H9 (cell line): Measurements from ENCODE around the gene EDIL3. TPM values are rescaled to one million over a fixed set of nuclear protein-coding genes. Genes with fewer than 3 reads are reported as not detected.

Experiments
- DNase-seq: peaks from one replicate; pipeline ENCODE4 v3.0.0-alpha.2; 2017
- H2AFZ ChIP-seq: one replicate; pipeline ENCODE4 v1.6.1; 2013; ENCODE audit warnings: mild to moderate bottlenecking, low read length, control low read depth, moderate library complexity
- H2AK5ac ChIP-seq: 2 replicates; pipeline ENCODE4 v1.6.1; 2013; ENCODE audit warnings: low read length, control low read depth, mixed read lengths; ENCODE audit not compliant: insufficient read length
- H2BK120ac ChIP-seq: one replicate; pipeline ENCODE4 v1.6.1; 2013; ENCODE audit warnings: low read depth, mild to moderate bottlenecking, low read length, control low read depth, inconsistent platforms; ENCODE audit not compliant: poor library complexity, severe bottlenecking
- H2BK12ac ChIP-seq: 2 replicates; pipeline ENCODE4 v1.6.1; 2013; ENCODE audit warnings: low read length, control low read depth, mixed read lengths, low read depth; ENCODE audit not compliant: insufficient read length
- H2BK15ac ChIP-seq: 2 replicates; pipeline ENCODE4 v1.6.1; 2013; ENCODE audit warnings: low read depth, low read length, control low read depth
- H2BK20ac ChIP-seq: one replicate; pipeline ENCODE4 v1.6.1; 2013; ENCODE audit warnings: low read depth, mild to moderate bottlenecking, low read length, control low read depth, inconsistent platforms; ENCODE audit not compliant: poor library complexity, severe bottlenecking
- H2BK5ac ChIP-seq: 2 replicates; pipeline ENCODE4 v1.6.1; 2013; ENCODE audit warnings: low read length, control low read depth, mixed read lengths; ENCODE audit not compliant: insufficient read length
- H3K14ac ChIP-seq: 2 replicates; pipeline ENCODE4 v1.6.1; 2013; ENCODE audit warnings: low read length, control low read depth; ENCODE audit not compliant: insufficient read depth
- H3K18ac ChIP-seq: 2 replicates; pipeline ENCODE4 v1.6.1; 2013; ENCODE audit warnings: low read depth, mild to moderate bottlenecking, mixed read lengths, low read length, control low read depth; ENCODE audit not compliant: insufficient read length
- H3K23ac ChIP-seq: 2 replicates; pipeline ENCODE4 v1.6.1; 2013; ENCODE audit warnings: low read length, control low read depth, mixed read lengths, low read depth; ENCODE audit not compliant: insufficient read length
- H3K23me2 ChIP-seq: 2 replicates; pipeline ENCODE4 v1.6.1; 2013; ENCODE audit warnings: low read depth, mild to moderate bottlenecking, mixed read lengths, low read length, control low read depth; ENCODE audit not compliant: insufficient read length, poor library complexity, severe bottlenecking
- H3K27ac ChIP-seq: 2 replicates; pipeline ENCODE4 v1.5.1; 2013; ENCODE audit warnings: low read length, control low read depth, mixed read lengths, low read depth; ENCODE audit not compliant: insufficient read length
- H3K27me3 ChIP-seq: 2 replicates; pipeline ENCODE4 v1.6.1; 2013; ENCODE audit warnings: low read length, control low read depth, inconsistent platforms; ENCODE audit not compliant: insufficient read depth
- H3K4ac ChIP-seq: 2 replicates; pipeline ENCODE4 v1.6.1; 2013; ENCODE audit warnings: low read depth, mild to moderate bottlenecking, control low read depth, inconsistent platforms, low read length, moderate library complexity
- H3K4me1 ChIP-seq: 2 replicates; pipeline ENCODE4 v1.6.1; 2013; ENCODE audit warnings: low read length, control low read depth, inconsistent platforms; ENCODE audit not compliant: insufficient read depth
- H3K4me2 ChIP-seq: 2 replicates; pipeline ENCODE4 v1.6.1; 2013; ENCODE audit warnings: low read length, control low read depth, mixed read lengths; ENCODE audit not compliant: insufficient read length, insufficient read depth
- H3K56ac ChIP-seq: 2 replicates; pipeline ENCODE4 v1.6.1; 2013; ENCODE audit warnings: low read depth, mild to moderate bottlenecking, mixed read lengths, low read length, control low read depth; ENCODE audit not compliant: insufficient read length
- H3K79me1 ChIP-seq: 2 replicates; pipeline ENCODE4 v1.6.1; 2013; ENCODE audit warnings: low read depth, mild to moderate bottlenecking, moderate library complexity, low read length, control low read depth, inconsistent platforms; ENCODE audit not compliant: insufficient read depth, poor library complexity, severe bottlenecking
- H3K79me2 ChIP-seq: 2 replicates; pipeline ENCODE4 v1.6.1; 2013; ENCODE audit warnings: low read length, control low read depth, inconsistent platforms; ENCODE audit not compliant: insufficient read depth
- H3K9ac ChIP-seq: 2 replicates; pipeline ENCODE4 v1.6.1; 2013; ENCODE audit warnings: low read length, control low read depth, mixed read lengths; ENCODE audit not compliant: insufficient read length; ENCODE audit errors: extremely low read depth
- H3K9me3 ChIP-seq: one replicate; pipeline ENCODE4 v1.6.1; 2013; ENCODE audit warnings: low read depth, low read length, inconsistent platforms; ENCODE audit not compliant: control insufficient read depth
- H3T11ph ChIP-seq: one replicate; pipeline ENCODE4 v1.6.1; 2013; ENCODE audit warnings: mild to moderate bottlenecking, low read length, control low read depth, inconsistent platforms
- H4K20me1 ChIP-seq: one replicate; pipeline ENCODE4 v1.6.1; 2013; ENCODE audit not compliant: control insufficient read depth, insufficient read length, insufficient read depth
- H4K5ac ChIP-seq: 2 replicates; pipeline ENCODE4 v1.6.1; 2013; ENCODE audit warnings: low read depth, mild to moderate bottlenecking, mixed read lengths, low read length, control low read depth; ENCODE audit not compliant: insufficient read length
- H4K8ac ChIP-seq: replicated peaks from 2 replicates; pipeline ENCODE4 v1.6.1; 2013; ENCODE audit warnings: low read length, control low read depth, mixed read lengths, low read depth; ENCODE audit not compliant: insufficient read length
- H4K91ac ChIP-seq: 2 replicates; pipeline ENCODE4 v1.6.1; 2013; ENCODE audit warnings: low read depth, mild to moderate bottlenecking, moderate library complexity, mixed read lengths, low read length, control low read depth; ENCODE audit not compliant: insufficient read length
- H3K27ac Mint-ChIP-seq, 3 experiments: 2 replicates in 2 of 3; 3 replicates in 1 of 3; pipeline ENCODE4 v1.8.0; 2020 to 2021; ENCODE audit warnings: mixed read lengths in 3 of 3, mild to moderate bottlenecking in 1 of 3, moderate library complexity in 1 of 3
- H3K27me3 Mint-ChIP-seq: 2 replicates; pipeline ENCODE4 v1.8.0; 2021; ENCODE audit warnings: low read depth, mild to moderate bottlenecking, moderate library complexity, mixed read lengths
- H3K36me3 Mint-ChIP-seq, 3 experiments: 2 replicates in 2 of 3; 3 replicates in 1 of 3; pipeline ENCODE4 v1.8.0; 2020 to 2021; ENCODE audit warnings: low read depth in 3 of 3, mixed read lengths in 3 of 3; ENCODE audit not compliant: insufficient read depth in 1 of 3
- H3K4me1 Mint-ChIP-seq, 2 experiments: 2 replicates each; pipeline ENCODE4 v1.8.0; 2020; ENCODE audit warnings: mixed read lengths in 2 of 2
- H3K4me3 Mint-ChIP-seq, 2 experiments: 2 replicates in 1 of 2; 3 replicates in 1 of 2; pipeline ENCODE4 v1.8.0; 2020 to 2021; ENCODE audit warnings: mild to moderate bottlenecking in 2 of 2, mixed read lengths in 2 of 2, moderate library complexity in 1 of 2
- H3K9me3 Mint-ChIP-seq, 2 experiments: 2 replicates in 1 of 2; 3 replicates in 1 of 2; pipeline ENCODE4 v1.8.0; 2020; ENCODE audit warnings: mild to moderate bottlenecking in 2 of 2, mixed read lengths in 2 of 2, moderate library complexity in 1 of 2
- CTCF ChIP-seq: fragments of 200-600 bp; sonication (generic); conservative IDR thresholded peaks from 3 replicates; pipeline ENCODE4 v1.8.0; 2021; ENCODE audit warnings: antibody characterized with exemption, mild to moderate bottlenecking
- WGBS: extraction: QIAGEN DNeasy Blood & Tissue Kit; methylation state at CpG from one replicate; pipeline ENCODE4 v1.1.7; 2013; ENCODE audit warnings: missing lambda C conversion rate, low lambda C conversion rate, mixed read lengths; ENCODE audit not compliant: insufficient read length; ENCODE audit errors: extremely low coverage; 5-methylcytosine and 5-hydroxymethylcytosine counted together
- total RNA-seq: library from RNA; stranded (reverse); gene quantifications from 2 replicates; pipeline ENCODE4 v1.2.1, GENCODE V29; 2021

The EDIL3 gene
- total RNA-seq, 1 experiment from 2014 or later, result 61.9 TPM

GRCh38 chr5:84191281-84191680, 193.4 kb downstream of the EDIL3 start:
- H4K91ac ChIP-seq, result no peak overlapping the region

More at GRCh38 chr5:84191281-84191680, 193.4 kb downstream of the EDIL3 start:
- H3K9ac ChIP-seq, result no peak overlapping the region
- no peak overlapping the region for H2AFZ ChIP-seq
- no peak overlapping the region for H3K27ac Mint-ChIP-seq
- H4K8ac ChIP-seq, result no peak overlapping the region
- H3K9me3 Mint-ChIP-seq, result no peaks in the 10 kb centered on the region
- TF ChIP-seq CTCF, result no peak
- H3K27me3 Mint-ChIP-seq, result no peaks in the 10 kb centered on the region
- no peak overlapping the region for H3K23ac ChIP-seq
- no peaks in the 10 kb centered on the region for H4K20me1 ChIP-seq
- no peak overlapping the region for H2BK15ac ChIP-seq
- no peak overlapping the region for H3K4me2 ChIP-seq
- no peak for DNase-seq
- H3K18ac ChIP-seq, result no peak overlapping the region
- H2BK120ac ChIP-seq, result no peak overlapping the region
- H2BK12ac ChIP-seq, result no peak overlapping the region
- no peak overlapping the region for H3K56ac ChIP-seq
- no peaks in the 10 kb centered on the region for H3K9me3 ChIP-seq
- H3K4ac ChIP-seq, result no peak overlapping the region
- no peaks in the 10 kb centered on the region for H3K79me2 ChIP-seq
- H4K5ac ChIP-seq, result no peak overlapping the region
- no peaks in the 10 kb centered on the region for H3K4me1 ChIP-seq
- H3K36me3 Mint-ChIP-seq, result no peaks in the 10 kb centered on the region
- no peak overlapping the region for H3K14ac ChIP-seq
- no CpG with 5 or more reads among the region's 2 CpGs for WGBS
- H2BK20ac ChIP-seq, result no peak overlapping the region
- H2AK5ac ChIP-seq, result no peak overlapping the region
- no peaks in the 10 kb centered on the region for H3K79me1 ChIP-seq
- no peak overlapping the region for H2BK5ac ChIP-seq
- H3K4me3 Mint-ChIP-seq, result no peak overlapping the region
- H3K23me2 ChIP-seq, result no peaks in the 10 kb centered on the region
- H3K4me1 Mint-ChIP-seq, result peaks cover 0 to 2% of the 10 kb centered on the region in 2 experiments; a peak in 1 of 4 replicates
- H3K27ac ChIP-seq, result no peak overlapping the region
- no peaks in the 10 kb centered on the region; the same call in 1 of the 2 replicates for H3K27me3 ChIP-seq
- H3T11ph ChIP-seq, result no peak overlapping the region
